Activated T-cell treated with anti-CD3 and anti-CD28 coated beads, Interleukin-2, amount 50 U/mL, for 4 hours (primary cell): ENCODE results near the gene ACBD6. TPM values are rescaled to one million over a fixed set of nuclear protein-coding genes. Genes with fewer than 3 reads are reported as not detected.

Experiments used
- ATAC-seq, 2 donors: fragments of 200-7000 bp; cut with Tn5 transposase; one replicate each; pipeline ENCODE4 v1.10.0; 2021
- DNase-seq: peaks from one replicate; pipeline ENCODE4 v3.0.0-alpha.2; 2020
- H3K27me3 Mint-ChIP-seq: one replicate; pipeline ENCODE4 v1.8.0; 2021; ENCODE audit warnings: low read depth, mixed read lengths
- H3K36me3 Mint-ChIP-seq: one replicate; pipeline ENCODE4 v1.8.0; 2022; ENCODE audit warnings: mixed read lengths; ENCODE audit not compliant: insufficient read depth
- H3K4me1 Mint-ChIP-seq: one replicate; pipeline ENCODE4 v1.8.0; 2021; ENCODE audit warnings: low read depth, mixed read lengths
- H3K4me3 Mint-ChIP-seq: one replicate; pipeline ENCODE4 v1.8.0; 2021; ENCODE audit warnings: mild to moderate bottlenecking, moderate library complexity, mixed read lengths
- H3K9me3 Mint-ChIP-seq: one replicate; pipeline ENCODE4 v1.8.0; 2021; ENCODE audit warnings: mixed read lengths
- total RNA-seq, 3 donors: library from RNA; stranded (reverse); gene quantifications; one replicate each; pipeline ENCODE4 v1.2.1, GENCODE V29; 2021

The ACBD6 gene
- total RNA-seq, 3 donors from 2014 or later: 54.9 to 63.6 (median 60.7) TPM

- no peaks in the 10 kb centered on the region for H3K9me3 Mint-ChIP-seq
- no peak overlapping the region for H3K4me3 Mint-ChIP-seq
- ATAC-seq: no peak
Observed at GRCh38 chr1:180259431-180260338, 242.7 kb downstream of the ACBD6 start.

GRCh38 chr1:180258935-180259334 lies 243.4 kb downstream of the ACBD6 start:
- Mint-ChIP-seq H3K4me1 (no peaks in the 10 kb centered on the region), H3K4me3 (no peak overlapping the region), H3K9me3 (no peaks in the 10 kb centered on the region), H3K27me3 (peaks cover 36% of the 10 kb centered on the region), H3K36me3 (no peaks in the 10 kb centered on the region)
- no peak for DNase-seq
- ATAC-seq: no peak

More at GRCh38 chr1:180259431-180260338, 242.7 kb downstream of the ACBD6 start:
- DNase-seq: no peak
- H3K27me3 Mint-ChIP-seq: peaks cover 32% of the 10 kb centered on the region
- no peaks in the 10 kb centered on the region for H3K36me3 Mint-ChIP-seq
- no peaks in the 10 kb centered on the region for H3K4me1 Mint-ChIP-seq

GRCh38 chr1:180258290-180258689 lies 244.1 kb downstream of the ACBD6 start:
- no peak for ATAC-seq
- Mint-ChIP-seq H3K36me3 (no peaks in the 10 kb centered on the region), H3K4me1 (no peaks in the 10 kb centered on the region), H3K9me3 (no peaks in the 10 kb centered on the region), H3K27me3 (peaks cover 37% of the 10 kb centered on the region), H3K4me3 (no peak overlapping the region)
- no peak for DNase-seq

DNA sequence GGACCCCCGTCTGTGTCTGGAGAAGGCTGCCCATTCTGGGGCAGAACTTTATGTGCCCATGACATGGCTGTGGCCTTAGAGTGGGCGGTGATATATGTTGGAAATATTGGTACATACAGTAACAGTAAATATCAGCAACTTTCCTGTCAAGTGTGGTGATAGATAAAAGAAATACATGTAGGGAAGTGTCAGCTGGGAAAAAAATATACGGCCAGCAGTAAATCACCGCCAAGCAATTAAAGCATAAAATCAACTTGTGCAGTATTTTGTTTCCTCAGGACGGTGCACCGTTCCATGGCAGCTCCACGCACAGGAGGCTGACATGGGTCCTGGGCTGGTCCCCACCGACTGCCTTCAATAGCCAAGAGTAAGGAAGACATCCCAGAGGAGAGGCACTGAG lies 244.9 kb downstream of the ACBD6 start:
- no peaks in the 10 kb centered on the region for H3K36me3 Mint-ChIP-seq
- H3K4me1 Mint-ChIP-seq: no peaks in the 10 kb centered on the region
- ATAC-seq (no peak), DNase-seq (no peak)
- H3K27me3 Mint-ChIP-seq: peaks cover 42% of the 10 kb centered on the region
- H3K9me3 Mint-ChIP-seq: no peaks in the 10 kb centered on the region
- H3K4me3 Mint-ChIP-seq: no peak overlapping the region

- ATAC-seq (no peak), DNase-seq (no peak)
- Mint-ChIP-seq H3K4me3 (no peak overlapping the region), H3K9me3 (no peaks in the 10 kb centered on the region), H3K27me3 (peaks cover 47% of the 10 kb centered on the region), H3K36me3 (no peaks in the 10 kb centered on the region), H3K4me1 (no peaks in the 10 kb centered on the region)
Observed at GRCh38 chr1:180257028-180257386, 245.4 kb downstream of the ACBD6 start.

DNA sequence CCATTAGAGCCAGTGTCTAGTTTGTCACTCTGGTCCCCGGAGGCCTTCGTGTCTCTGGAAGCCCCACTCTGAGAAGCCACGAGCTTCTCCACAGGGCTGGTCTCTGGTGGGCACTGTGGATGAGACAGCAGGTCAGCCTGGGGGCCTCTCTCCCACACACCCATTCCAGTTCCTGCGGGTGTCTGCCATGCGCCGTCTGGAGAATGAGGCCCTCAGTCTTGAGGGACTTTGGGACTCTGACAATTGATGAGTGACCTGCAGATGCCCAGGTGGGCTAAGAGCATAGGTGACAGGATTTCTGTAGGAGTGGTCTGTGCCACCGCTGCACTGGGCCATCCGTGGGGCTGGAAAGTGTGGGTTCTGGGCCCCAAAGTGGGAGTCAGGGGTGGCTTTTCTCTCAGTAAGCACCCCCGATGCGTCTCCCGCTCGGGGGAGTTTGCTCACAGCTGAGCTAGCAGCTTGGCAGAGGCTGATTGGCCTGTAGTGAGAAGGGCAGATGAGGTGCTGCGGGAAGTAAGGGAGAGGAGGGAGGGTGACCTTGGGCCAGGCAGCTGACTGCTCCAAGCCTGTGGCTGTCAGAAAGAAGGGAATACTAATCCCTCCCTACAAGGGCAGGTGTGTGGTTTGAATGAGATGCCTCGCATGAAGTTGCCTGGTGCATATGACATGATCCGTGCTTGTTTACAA lies 245.9 kb downstream of the ACBD6 start:
- DNase-seq: no peak
- Mint-ChIP-seq H3K4me3 (no peak overlapping the region), H3K27me3 (peaks cover 49% of the 10 kb centered on the region), H3K36me3 (no peaks in the 10 kb centered on the region), H3K4me1 (no peaks in the 10 kb centered on the region), H3K9me3 (no peaks in the 10 kb centered on the region)
- no peak for ATAC-seq

- no peaks in the 10 kb centered on the region for H3K36me3 Mint-ChIP-seq
Observed at GRCh38 chr1:180255536-180256340, 246.6 kb downstream of the ACBD6 start.

DNA sequence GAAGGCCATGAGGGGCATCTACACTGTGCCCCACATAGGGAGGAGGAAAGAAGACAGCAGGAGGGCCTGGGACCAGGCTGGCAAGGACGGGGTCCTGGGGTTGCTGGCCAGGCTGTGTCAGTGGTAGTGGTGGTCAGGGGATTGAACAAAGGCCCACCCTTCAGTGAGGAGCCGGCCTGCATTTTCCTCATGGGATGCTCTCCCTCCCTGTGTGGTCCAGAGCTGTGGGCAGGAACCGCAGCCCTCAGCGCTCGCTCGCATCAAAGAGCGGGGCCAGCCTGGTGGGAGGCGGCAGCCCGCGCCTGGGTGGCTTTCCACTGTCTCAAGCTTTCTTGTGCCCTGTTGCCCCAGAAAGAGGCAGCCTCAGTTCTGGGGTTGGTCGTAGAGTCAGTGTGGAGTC lies 247.5 kb downstream of the ACBD6 start:
- no peak for ATAC-seq
- no peak overlapping the region for H3K4me3 Mint-ChIP-seq
- H3K4me1 Mint-ChIP-seq: peaks cover 2% of the 10 kb centered on the region
- no peak for DNase-seq
- peaks cover 59% of the 10 kb centered on the region for H3K27me3 Mint-ChIP-seq
- no peaks in the 10 kb centered on the region for H3K36me3 Mint-ChIP-seq
- H3K9me3 Mint-ChIP-seq: no peaks in the 10 kb centered on the region

More at GRCh38 chr1:180255536-180256340, 246.6 kb downstream of the ACBD6 start:
- no peak overlapping the region for H3K4me3 Mint-ChIP-seq
- no peaks in the 10 kb centered on the region for H3K9me3 Mint-ChIP-seq
- no peak for ATAC-seq
- no peak for DNase-seq
- H3K27me3 Mint-ChIP-seq: peaks cover 54% of the 10 kb centered on the region
- no peaks in the 10 kb centered on the region for H3K4me1 Mint-ChIP-seq

- Mint-ChIP-seq H3K9me3 (no peaks in the 10 kb centered on the region), H3K4me1 (peaks cover 2% of the 10 kb centered on the region), H3K4me3 (no peak overlapping the region), H3K36me3 (no peaks in the 10 kb centered on the region), H3K27me3 (peaks cover 62% of the 10 kb centered on the region)
- no peak for ATAC-seq
- DNase-seq: no peak
Observed at GRCh38 chr1:180254496-180254819, 247.9 kb downstream of the ACBD6 start.

DNA sequence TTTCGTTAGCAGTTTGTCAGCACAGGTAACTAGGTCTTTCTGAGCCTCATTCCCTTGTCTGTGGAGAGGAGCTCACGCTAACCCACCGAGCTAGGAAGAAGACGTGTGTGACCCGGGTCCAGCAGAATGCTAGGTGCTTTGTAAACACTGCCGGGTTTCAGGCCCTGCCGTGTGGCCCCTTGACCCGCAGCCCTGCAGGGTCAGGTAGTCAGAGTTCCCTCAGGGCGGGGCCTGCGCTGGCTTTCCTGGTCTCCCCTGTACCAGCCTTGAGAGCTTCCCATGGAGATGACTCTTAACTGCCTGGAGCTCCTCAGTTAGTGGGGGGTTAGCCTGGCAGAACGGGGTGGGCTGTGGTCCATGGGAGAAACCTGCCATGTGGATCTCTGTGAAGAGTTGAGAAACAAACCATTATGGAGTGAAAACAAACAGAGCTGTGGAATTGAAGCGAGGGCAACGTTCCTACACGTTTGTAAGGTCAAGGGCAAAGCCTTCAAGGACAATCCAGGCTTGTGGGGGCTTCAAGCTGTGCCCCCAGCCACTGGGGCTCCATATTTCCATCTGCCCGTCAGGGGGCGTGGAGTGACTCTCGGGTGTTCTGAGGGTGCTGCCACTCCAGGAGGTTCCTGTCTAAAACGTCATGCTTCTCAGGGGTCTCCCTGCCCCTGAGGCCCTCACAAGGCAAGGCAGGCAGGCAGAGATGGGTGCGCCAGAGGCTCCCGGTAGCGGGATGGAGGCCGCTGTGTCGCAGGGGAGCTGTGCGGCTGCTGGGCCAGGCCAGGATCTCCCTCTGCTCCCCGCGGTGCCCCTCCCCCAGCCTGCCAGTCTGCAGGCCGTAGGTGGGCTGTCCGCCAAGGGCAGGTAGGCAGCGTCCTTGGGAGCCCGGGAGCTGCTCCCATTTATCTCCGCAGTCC lies 248.5 kb downstream of the ACBD6 start:
- no peak overlapping the region for H3K4me3 Mint-ChIP-seq

GRCh38 chr1:180252638-180253536 lies 249.5 kb downstream of the ACBD6 start:
- peak; percentile 50 to 64 for ATAC-seq
- Mint-ChIP-seq H3K4me1 (peaks cover 2% of the 10 kb centered on the region), H3K27me3 (peaks cover 56% of the 10 kb centered on the region), H3K36me3 (no peaks in the 10 kb centered on the region), H3K4me3 (no peak overlapping the region), H3K9me3 (no peaks in the 10 kb centered on the region)
- peak; percentile 54 for DNase-seq

More for the DNA sequence above, 248.5 kb downstream of the ACBD6 start:
- Mint-ChIP-seq H3K4me1 (peaks cover 2% of the 10 kb centered on the region), H3K27me3 (peaks cover 60% of the 10 kb centered on the region), H3K9me3 (no peaks in the 10 kb centered on the region), H3K36me3 (no peaks in the 10 kb centered on the region)
- DNase-seq: no peak
- ATAC-seq: no peak

DNA sequence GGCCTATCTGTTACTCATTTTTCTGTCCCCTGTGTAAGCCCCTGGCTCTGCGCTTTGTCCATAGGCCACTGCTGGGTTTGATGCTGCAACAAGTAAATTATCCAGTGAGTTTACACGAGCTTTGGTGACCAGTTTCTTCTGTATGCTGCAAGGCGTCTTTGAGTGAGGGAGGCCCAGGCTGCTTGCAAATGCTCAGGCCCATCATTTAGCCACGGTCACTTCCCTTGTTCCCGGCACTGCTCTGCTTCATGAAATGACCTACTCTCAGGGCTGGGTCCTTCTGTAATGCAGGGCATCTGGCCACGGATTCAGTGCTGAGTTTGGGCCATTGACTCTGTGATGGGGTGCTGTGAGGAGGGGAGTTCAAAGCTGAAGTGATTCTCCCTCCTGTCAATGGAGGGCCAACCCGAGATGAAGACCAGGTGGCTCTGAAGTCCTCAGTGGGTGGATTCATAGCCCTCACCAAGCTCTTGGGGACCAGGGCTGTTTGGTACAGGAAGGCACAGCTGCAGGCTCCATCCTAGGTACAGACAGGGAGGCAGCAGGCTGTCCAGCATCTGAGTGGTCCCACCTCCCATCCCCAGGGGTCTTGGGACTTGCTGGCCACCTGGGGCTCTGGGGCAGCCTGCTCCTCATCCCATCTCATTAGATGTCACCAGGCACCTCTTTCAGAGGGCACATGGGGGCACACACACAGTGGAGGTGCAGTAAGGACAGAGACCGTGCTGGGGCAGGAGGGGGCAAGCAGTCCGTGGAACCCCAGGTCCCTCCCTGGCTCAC lies 250.7 kb downstream of the ACBD6 start:
- DNase-seq (no peak), ATAC-seq (no peak)
- Mint-ChIP-seq H3K9me3 (no peaks in the 10 kb centered on the region), H3K4me3 (no peak overlapping the region), H3K27me3 (peaks cover 47% of the 10 kb centered on the region), H3K4me1 (peaks cover 2% of the 10 kb centered on the region), H3K36me3 (no peaks in the 10 kb centered on the region)
